ENCODE measurements around the gene PXN. TPM values are rescaled to one million over a fixed set of nuclear protein-coding genes. Genes with fewer than 3 reads are reported as not detected.

PXN gene
- total and polyA plus RNA-seq, 10 of the 15 experiments (the other 5 are each of a cell fraction or from before 2014, with no cell fraction given), result 1.0 to 32.0 (median 11.5) TPM

GRCh38 chr12:120287491-120287890, 22.0 kb upstream of the PXN start:
- ATAC-seq (no peak), FAIRE-seq (no peak), DNase-seq (ENCODE audit: low read depth, low spot score) (no peak)
- RAD21 ChIA-PET (ENCODE audit: unreplicated experiment), result interaction anchor here (0.6 to 1.4 kb wide), 3 partner anchors 13 to 65 kb away, joined by 3 to 4 read pairs (median 4); no protein-coding TSS in a partner anchor
- Histone ChIP-seq H3K9ac (ENCODE audit: control insufficient read depth, insufficient read depth, low read length) (no peak overlapping the region), H3K27ac (ENCODE audit: control insufficient read depth, insufficient read depth) (no peak overlapping the region), H3K4me3 (no peak overlapping the region), H3K9me3 (replicated peaks; ENCODE audit: control insufficient read depth, insufficient read depth, low read length) (no peaks in the 10 kb centered on the region), H3K4me2 (ENCODE audit: control insufficient read depth, insufficient read depth) (no peak overlapping the region), H2AFZ (ENCODE audit: control insufficient read depth, low read depth, low read length) (no peak overlapping the region), H3K4me1 (ENCODE audit: control insufficient read depth, insufficient read depth, low read length) (peaks cover 9% of the 10 kb centered on the region), H3K79me2 (ENCODE audit: control insufficient read depth, insufficient read depth, low read length) (no peaks in the 10 kb centered on the region), H3K36me3 (ENCODE audit: control insufficient read depth in 2 of 2, insufficient read depth in 2 of 2, low read length in 1 of 2) (no peaks in the 10 kb centered on the region), H3K27me3 (replicated peaks in 1 of 2; ENCODE audit: control insufficient read depth in 2 of 2, insufficient read depth in 2 of 2, low read length in 1 of 2) (no peaks in the 10 kb centered on the region), H4K20me1 (ENCODE audit: control insufficient read depth, insufficient read depth) (no peaks in the 10 kb centered on the region)
- POLR2A ChIA-PET, result interaction anchor here (0.5 kb wide), 1 partner anchor 12 kb away, joined by 3 read pairs; no protein-coding TSS in a partner anchor
- SMC1A ChIA-PET (ENCODE audit: uncharacterized antibody, unreplicated experiment), result interaction anchor here (1.7 kb wide), 1 partner anchor 60 kb away, joined by 5 read pairs; no protein-coding TSS in a partner anchor
- 65% methylated on average over 12 of the region's 12 CpGs for WGBS (ENCODE audit: insufficient coverage, insufficient replicate concordance, low lambda C conversion rate, missing lambda C conversion rate)
- intact Hi-C loops (cut with micrococcal nuclease; ENCODE audit: unreplicated experiment), result no loop called here
- CTCF ChIA-PET, result interaction anchor here (2.0 to 2.2 kb wide), 2 partner anchors 15 to 60 kb away, joined by 6 to 11 read pairs; partner anchors contain the start of gene SIRT4
- no TSS peak for BruUV-seq (replicated peaks)
- TF ChIP-seq TCF7 (IDR thresholded peaks at IDR 0.05; ENCODE audit: borderline replicate concordance), result no peak
- TF ChIP-seq BACH1 (IDR thresholded peaks at IDR 0.05; ENCODE audit: borderline replicate concordance), result no peak
- in situ Hi-C loops (cut with MboI), result no loop called here

GRCh38 chr12:120286768-120287490, 21.4 kb upstream of the PXN start:
- 34% methylated on average over 7 of the region's 7 CpGs for WGBS (ENCODE audit: insufficient coverage, insufficient replicate concordance, low lambda C conversion rate, missing lambda C conversion rate)
- CTCF ChIA-PET, result interaction anchor here (2.0 to 2.2 kb wide), 2 partner anchors 15 to 59 kb away, joined by 6 to 11 read pairs; partner anchors contain the start of gene SIRT4
- no peaks in the 10 kb centered on the region for H3K9me3 ChIP-seq (replicated peaks; ENCODE audit: control insufficient read depth, insufficient read depth, low read length)
- BruUV-seq (replicated peaks), result no TSS peak
- H3K4me1 ChIP-seq (ENCODE audit: control insufficient read depth, insufficient read depth, low read length), result peaks cover 9% of the 10 kb centered on the region
- H3K27ac ChIP-seq (ENCODE audit: control insufficient read depth, insufficient read depth), result no peak overlapping the region
- no peaks in the 10 kb centered on the region for H3K27me3 ChIP-seq (replicated peaks in 1 of 2; ENCODE audit: control insufficient read depth in 2 of 2, insufficient read depth in 2 of 2, low read length in 1 of 2)
- no peak overlapping the region for H3K4me2 ChIP-seq (ENCODE audit: control insufficient read depth, insufficient read depth)
- intact Hi-C loops (cut with micrococcal nuclease; ENCODE audit: unreplicated experiment), result no loop called here
- in situ Hi-C loops (cut with MboI), result no loop called here
- H4K20me1 ChIP-seq (ENCODE audit: control insufficient read depth, insufficient read depth), result no peaks in the 10 kb centered on the region
- POLR2A ChIA-PET, result interaction anchor here (0.5 kb wide), 1 partner anchor 12 kb away, joined by 3 read pairs; no protein-coding TSS in a partner anchor
- no peak overlapping the region for H2AFZ ChIP-seq (ENCODE audit: control insufficient read depth, low read depth, low read length)
- SMC1A ChIA-PET (ENCODE audit: uncharacterized antibody, unreplicated experiment), result interaction anchor here (1.7 kb wide), 1 partner anchor 59 kb away, joined by 5 read pairs; no protein-coding TSS in a partner anchor
- FAIRE-seq (no peak), ATAC-seq (no peak), DNase-seq (ENCODE audit: low read depth, low spot score) (no peak)
- H3K4me3 ChIP-seq, result no peak overlapping the region
- no peaks in the 10 kb centered on the region for H3K79me2 ChIP-seq (ENCODE audit: control insufficient read depth, insufficient read depth, low read length)
- H3K9ac ChIP-seq (ENCODE audit: control insufficient read depth, insufficient read depth, low read length), result no peak overlapping the region
- RAD21 ChIA-PET (ENCODE audit: unreplicated experiment), result interaction anchor here (0.6 to 1.4 kb wide), 3 partner anchors 13 to 65 kb away, joined by 3 to 4 read pairs (median 4); no protein-coding TSS in a partner anchor
- H3K36me3 ChIP-seq (ENCODE audit: control insufficient read depth in 2 of 2, insufficient read depth in 2 of 2, low read length in 1 of 2), result no peaks in the 10 kb centered on the region
- TF ChIP-seq SUZ12 (IDR thresholded peaks at IDR 0.05; ENCODE audit: unreplicated experiment) (no peak), ZBED1 (IDR thresholded peaks at IDR 0.05; ENCODE audit: borderline replicate concordance) (no peak), IRF5 (IDR thresholded peaks at IDR 0.05; ENCODE audit: borderline replicate concordance) (no peak), PRDM15 (CRISPR knock-in tag; IDR thresholded peaks at IDR 0.05) (no peak), STAT3 (IDR thresholded peaks at IDR 0.05; ENCODE audit: low read depth, low read length) (no peak), NFIC (IDR thresholded peaks at IDR 0.05; ENCODE audit: low read depth, low read length) (no peak), BHLHE40 (IDR thresholded peaks at IDR 0.05; ENCODE audit: borderline replicate concordance in 1 of 2, low read depth in 2 of 2, low read length in 1 of 2) (no peak), RB1 (IDR thresholded peaks at IDR 0.05; ENCODE audit: borderline replicate concordance) (no peak)
